ENCODE results near the gene CNOT11. TPM values are rescaled to one million over a fixed set of nuclear protein-coding genes. Genes with fewer than 3 reads are reported as not detected.
"Not testable (repeated sequence)": the region's sequence is repeated elsewhere in the genome, so short reads cannot be mapped to it uniquely, and the experiment has no call there.

The CNOT11 gene
- total RNA-seq, 2 donors from 2014 or later = 58.3 to 71.1 TPM

- Histone ChIP-seq H3K27me3 (no peaks in the 10 kb centered on the region), H3K4me1 (no peaks in the 10 kb centered on the region), H3K9ac (ENCODE audit: low read depth in 2 of 2, low read length in 2 of 2) (no peak overlapping the region), H3K4me3 (no peak overlapping the region), H3K9me3 (no peaks in the 10 kb centered on the region), H3K36me3 (no peaks in the 10 kb centered on the region), H3K27ac (peak overlapping the region; percentile 91)
- intact Hi-C loops (cut with DNase I) = no loop called here
- TF ChIP-seq, protein P1, sequence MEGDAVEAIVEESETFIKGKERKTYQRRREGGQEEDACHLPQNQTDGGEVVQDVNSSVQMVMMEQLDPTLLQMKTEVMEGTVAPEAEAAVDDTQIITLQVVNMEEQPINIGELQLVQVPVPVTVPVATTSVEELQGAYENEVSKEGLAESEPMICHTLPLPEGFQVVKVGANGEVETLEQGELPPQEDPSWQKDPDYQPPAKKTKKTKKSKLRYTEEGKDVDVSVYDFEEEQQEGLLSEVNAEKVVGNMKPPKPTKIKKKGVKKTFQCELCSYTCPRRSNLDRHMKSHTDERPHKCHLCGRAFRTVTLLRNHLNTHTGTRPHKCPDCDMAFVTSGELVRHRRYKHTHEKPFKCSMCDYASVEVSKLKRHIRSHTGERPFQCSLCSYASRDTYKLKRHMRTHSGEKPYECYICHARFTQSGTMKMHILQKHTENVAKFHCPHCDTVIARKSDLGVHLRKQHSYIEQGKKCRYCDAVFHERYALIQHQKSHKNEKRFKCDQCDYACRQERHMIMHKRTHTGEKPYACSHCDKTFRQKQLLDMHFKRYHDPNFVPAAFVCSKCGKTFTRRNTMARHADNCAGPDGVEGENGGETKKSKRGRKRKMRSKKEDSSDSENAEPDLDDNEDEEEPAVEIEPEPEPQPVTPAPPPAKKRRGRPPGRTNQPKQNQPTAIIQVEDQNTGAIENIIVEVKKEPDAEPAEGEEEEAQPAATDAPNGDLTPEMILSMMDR (IDR thresholded peaks at IDR 0.05) = no peak
- no peak for DNase-seq
Observed at GRCh38 chr2:101310090-101310833, 57.6 kb downstream of the CNOT11 start.

DNA sequence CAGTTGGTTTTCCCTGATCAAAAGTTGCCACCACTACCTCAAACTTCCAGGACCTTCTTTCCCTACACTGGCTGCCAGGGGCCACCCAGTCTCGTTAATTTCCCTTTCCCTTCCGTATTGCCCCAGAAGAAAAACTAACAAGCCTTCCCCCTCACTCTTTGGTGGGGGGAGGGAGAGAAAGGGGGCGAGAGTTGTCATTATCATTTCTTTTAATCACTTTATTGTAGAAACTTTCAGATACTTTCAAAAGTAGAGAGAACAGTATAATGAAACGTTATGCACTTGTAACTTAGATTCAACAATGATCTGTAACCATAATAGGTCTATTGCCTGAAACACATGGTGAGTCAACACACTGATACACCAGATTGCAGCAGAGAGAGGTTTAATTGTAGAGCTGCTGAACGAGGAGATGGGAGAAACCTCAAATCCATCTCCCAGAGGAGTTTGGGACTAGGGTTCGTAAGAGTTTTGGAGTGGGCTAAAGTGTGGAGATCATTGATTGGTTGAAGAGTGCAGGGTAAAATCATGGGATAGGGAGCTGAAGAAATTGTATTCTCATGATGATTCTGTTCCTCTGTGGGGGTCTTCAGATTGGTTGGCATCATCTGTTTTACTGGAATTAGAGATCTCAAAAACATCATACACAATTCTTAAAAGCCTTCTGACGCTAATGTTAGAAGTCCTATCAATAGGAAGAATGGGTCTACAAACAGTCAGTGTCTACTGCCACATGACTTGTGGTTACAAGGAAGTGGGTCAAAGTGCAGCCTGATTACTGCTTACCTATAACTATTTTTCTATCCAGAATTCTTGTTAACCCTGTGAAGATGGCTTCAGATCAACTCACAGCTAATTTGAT, 58.4 kb downstream of the CNOT11 start:
- no peaks in the 10 kb centered on the region for H3K27me3 ChIP-seq
- H3K4me1 ChIP-seq = no peaks in the 10 kb centered on the region
- intact Hi-C loops (cut with DNase I) = no loop called here
- H3K4me3 ChIP-seq = no peak overlapping the region
- peak overlapping the region; percentile 48 for H3K27ac ChIP-seq
- TF ChIP-seq, protein P1 (IDR thresholded peaks at IDR 0.05) = no peak
- no peak overlapping the region for H3K9ac ChIP-seq (ENCODE audit: low read depth in 2 of 2, low read length in 2 of 2)
- no peaks in the 10 kb centered on the region for H3K9me3 ChIP-seq
- no peaks in the 10 kb centered on the region for H3K36me3 ChIP-seq
- DNase-seq = no peak

DNA sequence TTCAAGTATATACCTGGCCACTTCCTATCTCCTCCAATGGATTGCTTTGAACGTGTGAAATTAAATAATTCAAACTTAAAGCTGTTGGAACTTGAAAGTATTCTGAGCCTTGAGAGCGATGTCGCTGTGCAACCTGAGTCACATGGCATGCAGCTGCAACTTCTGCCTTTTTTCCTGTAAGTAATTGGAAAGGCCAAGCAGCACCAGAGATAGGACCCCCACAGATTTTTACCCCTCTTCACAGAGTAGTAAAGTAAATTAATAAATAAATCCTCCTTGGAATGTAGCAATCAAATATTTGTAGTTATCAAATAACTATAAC, 59.0 kb downstream of the CNOT11 start:
- no peaks in the 10 kb centered on the region for H3K4me1 ChIP-seq
- H3K27me3 ChIP-seq = no peaks in the 10 kb centered on the region
- H3K9ac ChIP-seq (ENCODE audit: low read depth in 2 of 2, low read length in 2 of 2) = no peak overlapping the region
- intact Hi-C loops (cut with DNase I) = no loop called here
- no peak overlapping the region for H3K4me3 ChIP-seq
- no peaks in the 10 kb centered on the region for H3K9me3 ChIP-seq
- H3K36me3 ChIP-seq = no peaks in the 10 kb centered on the region
- no peak for DNase-seq
- TF ChIP-seq, protein P1 (IDR thresholded peaks at IDR 0.05) = no peak
- H3K27ac ChIP-seq = peak overlapping the region; percentile 48

DNA sequence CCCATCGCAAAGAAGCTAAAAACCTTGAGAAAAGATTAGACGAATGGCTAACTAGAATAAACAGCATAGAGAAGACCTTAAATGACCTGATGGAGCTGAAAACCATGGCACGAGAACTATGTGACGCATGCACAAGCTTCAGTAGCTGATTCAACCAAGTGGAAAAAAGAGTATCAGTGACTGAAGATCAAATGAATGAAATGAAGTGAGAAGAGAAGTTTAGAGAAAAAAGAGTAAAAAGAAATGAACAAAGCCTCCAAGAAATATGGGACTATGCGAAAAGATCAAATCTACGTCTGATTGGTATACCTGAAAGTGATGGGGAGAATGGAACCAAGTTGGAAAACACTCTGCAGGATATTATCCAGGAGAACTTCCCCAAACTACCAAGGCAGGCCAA, 63.9 kb downstream of the CNOT11 start:
- H3K9ac ChIP-seq (ENCODE audit: low read depth in 2 of 2, low read length in 2 of 2); H3K4me3 ChIP-seq; DNase-seq; H3K9me3 ChIP-seq; H3K27ac ChIP-seq; intact Hi-C loops (cut with DNase I); H3K36me3 ChIP-seq; H3K4me1 ChIP-seq; H3K27me3 ChIP-seq: not testable (repeated sequence)

Small RNA genes lying within 50 kb of the gene (microRNA-seq; reads per million reads assigned to microRNA genes)
- not detected for gene MIR5696

Other genes with a start within 250 kb of the CNOT11 start
- gene TBC1D8, start 101.5 kb upstream of the CNOT11 start, total RNA-seq = 10 to 100 TPM; 10.3 to 11.8 TPM
- gene RNF149, start 55.8 kb downstream of the CNOT11 start, total RNA-seq = 10 to 100 TPM; 39.6 to 54.8 TPM
- under 1 TPM in 1 of 2 donors, not detected in 1; 0.56 TPM for gene CREG2, start 134.6 kb downstream of the CNOT11 start, total RNA-seq
- gene RFX8, start 222.2 kb downstream of the CNOT11 start, total RNA-seq = not detected

All from colonic mucosa (tissue), 4 donors.